HUDEP-2 (cell line): ENCODE measurements around the gene ARHGEF19.

Experiments
- DNase-seq, 76 experiments: peaks; one replicate each; lab custom pipeline; 2025; ENCODE audit not compliant: unreplicated experiment in 76 of 76; lab: John Stamatoyannopoulos, UW

ARHGEF19 gene

GRCh38 chr1:16153096-16153998 lies 59.1 kb downstream of the ARHGEF19 start:
- DNase-seq: no peak

DNA sequence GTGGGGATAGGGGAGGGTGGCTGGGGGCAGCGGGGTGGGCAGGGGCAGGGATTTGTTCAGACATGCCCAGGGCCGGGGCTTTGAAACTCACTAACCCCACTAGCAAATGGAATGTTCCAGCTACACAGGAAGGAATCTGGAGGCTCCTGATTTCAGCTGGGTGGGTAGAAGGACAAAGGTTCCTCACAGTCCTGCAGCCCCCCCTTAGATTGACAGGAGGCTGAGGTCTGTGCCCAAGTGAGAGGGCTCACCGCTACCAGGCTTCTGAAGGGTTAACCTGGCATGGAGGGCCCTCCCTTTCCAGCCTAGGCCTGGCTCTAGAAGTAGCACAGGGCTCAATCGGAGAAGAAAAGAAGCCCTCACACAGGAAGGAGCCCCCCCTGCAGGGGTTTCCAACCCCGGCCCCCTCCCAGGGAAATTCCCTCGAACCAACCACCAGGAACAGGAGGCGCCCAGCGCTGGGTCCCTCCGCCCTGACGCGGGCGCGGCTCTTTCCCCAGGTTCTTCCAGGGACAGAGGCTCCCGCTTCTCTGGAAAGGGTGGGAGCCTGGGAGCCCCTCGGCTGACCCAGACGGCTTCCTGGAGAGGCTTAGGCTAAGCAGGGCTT lies 59.9 kb downstream of the ARHGEF19 start:
- DNase-seq: no peak

DNA sequence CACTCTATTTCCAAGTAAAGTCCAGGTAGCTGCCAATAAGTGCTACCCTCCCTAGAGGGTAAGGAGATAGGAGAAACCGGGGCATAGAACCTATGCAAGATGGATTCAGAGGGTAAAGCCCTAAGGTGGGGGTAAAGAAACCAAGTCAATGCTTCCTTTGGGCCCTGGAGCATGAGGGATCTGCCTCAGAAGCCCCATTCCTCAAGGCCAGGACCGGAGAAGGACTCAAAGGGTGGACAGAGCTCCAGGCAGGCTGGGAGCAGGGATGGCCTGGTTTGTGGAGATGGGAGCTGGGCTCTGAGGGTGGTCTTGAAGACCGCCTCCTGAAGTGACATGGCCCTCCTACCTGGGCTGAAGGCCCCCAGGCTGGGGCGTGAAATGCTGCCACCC lies 60.5 kb downstream of the ARHGEF19 start:
- no peak for DNase-seq

- peak in 25 of 76 experiments; percentile 7 to 54 (median 21) for DNase-seq
Observed at GRCh38 chr1:16151196-16151994, 61.1 kb downstream of the ARHGEF19 start.

DNA sequence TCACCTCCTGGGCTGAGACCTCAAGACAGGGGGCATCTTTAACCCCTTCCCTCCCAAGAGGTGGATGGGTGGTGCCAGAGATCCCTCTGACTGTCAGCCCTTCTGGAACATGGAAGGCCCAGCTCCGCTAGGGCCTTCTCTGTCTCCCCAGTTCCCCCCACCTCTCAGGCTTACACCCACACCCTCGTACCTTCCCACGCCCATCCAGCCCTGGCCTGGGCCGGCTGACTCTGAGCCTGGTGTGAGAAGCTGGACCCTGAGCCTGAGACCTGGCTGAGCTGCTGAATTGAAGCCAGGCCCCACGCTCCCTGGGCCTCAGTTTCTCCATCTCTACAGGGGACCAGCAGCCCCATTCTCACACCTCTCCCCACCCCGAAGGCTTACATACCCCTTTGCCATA lies 61.9 kb downstream of the ARHGEF19 start:
- DNase-seq: no peak

GRCh38 chr1:16149702-16150488 lies 62.6 kb downstream of the ARHGEF19 start:
- DNase-seq: no peak

GRCh38 chr1:16149146-16149545 lies 63.3 kb downstream of the ARHGEF19 start:
- DNase-seq: no peak

- no peak for DNase-seq
Observed at GRCh38 chr1:16148329-16149092, 63.9 kb downstream of the ARHGEF19 start.
